Upper lobe of left lung (tissue), 6 donors: ENCODE measurements around the gene EFCAB10. TPM values are rescaled to one million over a fixed set of nuclear protein-coding genes. Genes with fewer than 3 reads are reported as not detected.

Experiments used
- ATAC-seq, 2 donors: fragments of 200-7000 bp; cut with Tn5 transposase; one replicate each; pipeline ENCODE4 v1.9.1; 2022; ENCODE audit warnings: mild to moderate bottlenecking in 2 of 2, moderate library complexity in 2 of 2; ENCODE audit not compliant: low FRiP score in 2 of 2
- DNase-seq, 2 donors: peaks; one replicate each; pipeline ENCODE4 v3.0.0-alpha.2; 2019 to 2020
- H3K27ac ChIP-seq, 4 donors: fragments of 200-600 bp; sonication (generic); one replicate each; pipeline ENCODE4 v1.5.1; 2016 to 2019
- H3K27me3 ChIP-seq, 4 donors: fragments of 200-600 bp; sonication (generic); one replicate each; pipeline ENCODE4 v1.5.1; 2017 to 2019
- H3K36me3 ChIP-seq, 4 donors: fragments of 200-600 bp; sonication (generic); one replicate each; pipeline ENCODE4 v1.5.1; 2016 to 2019
- H3K4me1 ChIP-seq, 4 donors: fragments of 200-600 bp; sonication (generic); one replicate each; pipeline ENCODE4 v1.5.1; 2018 to 2019
- H3K4me3 ChIP-seq, 4 donors: fragments of 200-600 bp; sonication (generic); one replicate each; pipeline ENCODE4 v1.5.1; 2017 to 2019; ENCODE audit warnings: mild to moderate bottlenecking in 2 of 4, moderate library complexity in 1 of 4
- H3K9me3 ChIP-seq, 4 donors: fragments of 200-600 bp; sonication (generic); one replicate each; pipeline ENCODE4 v1.5.1; 2018 to 2019
- CTCF ChIP-seq, 6 experiments: fragments of 450-650 bp in 4 of 6; fragments of 200-600 bp in 2 of 6; sonication (generic) in 2 of 6; IDR thresholded peaks; one replicate each; pipeline ENCODE4 v1.5.1; 2016 to 2019; ENCODE audit warnings: antibody characterized with exemption in 6 of 6
- EP300 ChIP-seq, 4 donors: sonication (generic); formaldehyde crosslinking; IDR thresholded peaks; one replicate each; pipeline ENCODE4 v1.5.1; 2017; ENCODE audit warnings: antibody characterized with exemption in 4 of 4, control low read depth in 2 of 4
- POLR2A ChIP-seq, 4 donors: fragments of 450-650 bp; IDR thresholded peaks; one replicate each; pipeline ENCODE4 v1.5.1; 2016 to 2017; ENCODE audit warnings: antibody characterized with exemption in 4 of 4, mild to moderate bottlenecking in 2 of 4
- POLR2AphosphoS5 ChIP-seq, 2 donors: sonication (generic); formaldehyde crosslinking; IDR thresholded peaks; one replicate each; pipeline ENCODE4 v1.5.1; 2017; ENCODE audit warnings: antibody characterized with exemption in 2 of 2
- WGBS, 2 donors: methylation state at CpG; one replicate each; pipeline ENCODE4 v1.1.5; 2017 to 2018; 5-methylcytosine and 5-hydroxymethylcytosine counted together
- total RNA-seq, 6 donors: library from RNA; depleted of rRNA in 4 of 6; stranded (reverse); fragments of >200 nt in 4 of 6; gene quantifications; one replicate each; pipeline versions ENCODE4 v1.1.0 to v1.2.1, GENCODE V29; 2016 to 2021
- donor health status: DM: no; HTN: no; CAD: no; lungs with moderate emphysema.
- donor health status: DM: no; HTN: yes; CAD: no; lungs with severe emphysema.

Gene EFCAB10
- total RNA-seq, 6 donors from 2014 or later = 0.86 to 26.2 (median 5.1) TPM; not detected in 1

- Histone ChIP-seq H3K9me3 (no peaks in the 10 kb centered on the region), H3K27me3 (no peaks in the 10 kb centered on the region), H3K36me3 (peaks cover 10 to 51% (median 26%) of the 10 kb centered on the region in 4 donors), H3K4me1 (no peaks in the 10 kb centered on the region), H3K4me3 (no peak overlapping the region), H3K27ac (no peak overlapping the region)
- ATAC-seq = no peak
- TF ChIP-seq CTCF (IDR thresholded peaks at IDR 0.05) (no peak), POLR2AphosphoS5 (IDR thresholded peaks at IDR 0.05) (no peak), POLR2A (IDR thresholded peaks at IDR 0.05) (no peak), EP300 (IDR thresholded peaks at IDR 0.05) (no peak)
- no peak for DNase-seq
- WGBS, 2 donors = 89 to 96% methylated on average over 13 to 15 of the region's 15 CpGs
These were observed 40.9 kb upstream of the EFCAB10 start for GRCh38 chr7:105622106-105622731.

GRCh38 chr7:105621617-105622016 lies 40.3 kb upstream of the EFCAB10 start:
- TF ChIP-seq POLR2AphosphoS5 (IDR thresholded peaks at IDR 0.05) = no peak
- no peak for TF ChIP-seq POLR2A (IDR thresholded peaks at IDR 0.05)
- no peak for TF ChIP-seq CTCF (IDR thresholded peaks at IDR 0.05)
- TF ChIP-seq EP300 (IDR thresholded peaks at IDR 0.05) = no peak
- Histone ChIP-seq H3K27ac (no peak overlapping the region), H3K9me3 (no peaks in the 10 kb centered on the region), H3K36me3 (peaks cover 10 to 49% (median 26%) of the 10 kb centered on the region in 4 donors), H3K4me1 (no peaks in the 10 kb centered on the region), H3K4me3 (no peak overlapping the region), H3K27me3 (no peaks in the 10 kb centered on the region)
- WGBS, 2 donors = 78 to 84% methylated on average over 3 of the region's 3 CpGs
- ATAC-seq (no peak), DNase-seq (no peak)

GRCh38 chr7:105621176-105621575 lies 39.9 kb upstream of the EFCAB10 start:
- Histone ChIP-seq H3K27ac (no peak overlapping the region), H3K4me1 (no peaks in the 10 kb centered on the region), H3K4me3 (no peak overlapping the region), H3K36me3 (peaks cover 10 to 48% (median 27%) of the 10 kb centered on the region in 4 donors), H3K27me3 (no peaks in the 10 kb centered on the region), H3K9me3 (no peaks in the 10 kb centered on the region)
- ATAC-seq (no peak), DNase-seq (no peak)
- WGBS, 2 donors = 46 to 48% methylated on average over 2 of the region's 2 CpGs
- no peak for TF ChIP-seq POLR2AphosphoS5 (IDR thresholded peaks at IDR 0.05)
- TF ChIP-seq POLR2A (IDR thresholded peaks at IDR 0.05) = no peak
- TF ChIP-seq CTCF (IDR thresholded peaks at IDR 0.05) = no peak
- TF ChIP-seq EP300 (IDR thresholded peaks at IDR 0.05) = no peak

GRCh38 chr7:105619590-105619989 lies 38.3 kb upstream of the EFCAB10 start:
- TF ChIP-seq POLR2A (IDR thresholded peaks at IDR 0.05) (no peak), CTCF (IDR thresholded peaks at IDR 0.05) (no peak), POLR2AphosphoS5 (IDR thresholded peaks at IDR 0.05) (no peak), EP300 (IDR thresholded peaks at IDR 0.05) (no peak)
- Histone ChIP-seq H3K27ac (no peak overlapping the region), H3K9me3 (no peaks in the 10 kb centered on the region), H3K36me3 (peaks cover 10 to 59% (median 32%) of the 10 kb centered on the region in 4 donors), H3K4me3 (no peak overlapping the region), H3K27me3 (no peaks in the 10 kb centered on the region), H3K4me1 (no peaks in the 10 kb centered on the region)
- 97 to 100% methylated on average over 4 of the region's 4 CpGs for WGBS, 2 donors
- ATAC-seq (no peak), DNase-seq (no peak)

- WGBS, 2 donors = 77 to 91% methylated on average over 5 of the region's 5 CpGs
- DNase-seq (no peak), ATAC-seq (no peak)
- H3K4me3 ChIP-seq = no peak overlapping the region
- H3K27ac ChIP-seq = no peak overlapping the region
- no peaks in the 10 kb centered on the region for H3K9me3 ChIP-seq
- H3K4me1 ChIP-seq = no peaks in the 10 kb centered on the region
- peaks cover 2 to 58% (median 35%) of the 10 kb centered on the region in 4 donors for H3K36me3 ChIP-seq
- no peaks in the 10 kb centered on the region for H3K27me3 ChIP-seq
- TF ChIP-seq POLR2A (IDR thresholded peaks at IDR 0.05) = no peak
- TF ChIP-seq POLR2AphosphoS5 (IDR thresholded peaks at IDR 0.05) = no peak
- no peak for TF ChIP-seq CTCF (IDR thresholded peaks at IDR 0.05)
- TF ChIP-seq EP300 (IDR thresholded peaks at IDR 0.05) = no peak
These were observed 36.7 kb upstream of the EFCAB10 start for GRCh38 chr7:105618016-105618296.
